HPDE6-E6E7 (cell line): ENCODE data around the gene F12.

Source experiments
- DNase-seq: peaks from one replicate; pipeline ENCODE4 v3.0.0; 2011; ENCODE audit warnings: missing footprints; ENCODE audit errors: extremely low spot score

Gene F12

GRCh38 chr5:177446200-177447065 is 37.1 kb upstream of the F12 start, which contains the start of gene PRR7:
Gene PRR7 (plus strand): TSS chr5:177446814. CDS start chr5:177455068, 8,254 bp downstream.
- peak; percentile 74 for DNase-seq

GRCh38 chr5:177445917-177446199 is 36.5 kb upstream of the F12 start:
- DNase-seq, result no peak

- no peak for DNase-seq
These were observed 35.9 kb upstream of the F12 start for GRCh38 chr5:177445052-177445916.

GRCh38 chr5:177444106-177445051 is 35.0 kb upstream of the F12 start:
- DNase-seq, result no peak

- DNase-seq, result no peak
These were observed 34.0 kb upstream of the F12 start for GRCh38 chr5:177443144-177443983.

- no peak for DNase-seq
These were observed 32.9 kb upstream of the F12 start for GRCh38 chr5:177442066-177442826.

GRCh38 chr5:177440990-177441780 is 31.8 kb upstream of the F12 start:
- DNase-seq, result no peak

- DNase-seq, result no peak
These were observed 31.0 kb upstream of the F12 start for GRCh38 chr5:177440211-177440989.

GRCh38 chr5:177439518-177440053 is 30.2 kb upstream of the F12 start:
- DNase-seq, result no peak

- DNase-seq, result no peak
These were observed 29.1 kb upstream of the F12 start for GRCh38 chr5:177438468-177438867.

- DNase-seq, result no peak
These were observed 28.3 kb upstream of the F12 start for GRCh38 chr5:177437623-177438022.

GRCh38 chr5:177435847-177436536 is 26.6 kb upstream of the F12 start:
- DNase-seq, result no peak

GRCh38 chr5:177434942-177435738 is 25.8 kb upstream of the F12 start:
- DNase-seq, result no peak

- DNase-seq, result no peak
These were observed 25.1 kb upstream of the F12 start for GRCh38 chr5:177434437-177434836.

- DNase-seq, result no peak
These were observed 24.4 kb upstream of the F12 start for GRCh38 chr5:177433658-177434217.
